Islet of Langerhans (tissue), 1 donor: ENCODE results near the gene SLC37A1.

ENCODE experiments used
- FAIRE-seq: peaks from one replicate; lab custom pipeline; 2011; peaks lifted over from hg19 to GRCh38; lab: Jason Lieb, UNC

SLC37A1 gene

GRCh38 chr21:42579456-42580075 lies 65.9 kb downstream of the SLC37A1 start:
- no peak for FAIRE-seq

- FAIRE-seq: no peak
Measured at GRCh38 chr21:42580076-42580792, 66.6 kb downstream of the SLC37A1 start.

- no peak for FAIRE-seq
Measured at GRCh38 chr21:42580793-42581321, 67.2 kb downstream of the SLC37A1 start.

GRCh38 chr21:42581336-42581992 lies 67.8 kb downstream of the SLC37A1 start:
- no peak for FAIRE-seq

GRCh38 chr21:42581993-42582786 lies 68.5 kb downstream of the SLC37A1 start:
- no peak for FAIRE-seq

GRCh38 chr21:42582787-42583476 lies 69.3 kb downstream of the SLC37A1 start:
- FAIRE-seq: no peak

GRCh38 chr21:42583477-42584295 lies 70.0 kb downstream of the SLC37A1 start:
- FAIRE-seq: no peak

- no peak for FAIRE-seq
Measured at GRCh38 chr21:42584296-42584641, 70.6 kb downstream of the SLC37A1 start.

- no peak for FAIRE-seq
Measured at GRCh38 chr21:42585881-42586280, 72.2 kb downstream of the SLC37A1 start.

- no peak for FAIRE-seq
Measured at GRCh38 chr21:42586406-42586805, 72.8 kb downstream of the SLC37A1 start.

- FAIRE-seq: no peak
Measured at GRCh38 chr21:42587036-42587435, 73.4 kb downstream of the SLC37A1 start.

GRCh38 chr21:42590431-42591131 lies 76.9 kb downstream of the SLC37A1 start:
- FAIRE-seq: no peak

- no peak for FAIRE-seq
Measured at GRCh38 chr21:42591170-42591869, 77.7 kb downstream of the SLC37A1 start.

GRCh38 chr21:42592156-42592820 lies 78.6 kb downstream of the SLC37A1 start:
- no peak for FAIRE-seq

- no peak for FAIRE-seq
Measured at GRCh38 chr21:42593007-42593814, 79.6 kb downstream of the SLC37A1 start.

GRCh38 chr21:42594616-42595282 lies 81.1 kb downstream of the SLC37A1 start:
- no peak for FAIRE-seq

GRCh38 chr21:42595283-42596187 lies 81.9 kb downstream of the SLC37A1 start:
- no peak for FAIRE-seq
